ENCODE data around the gene SSX4B.
"Not testable (repeated sequence)": the region's sequence is repeated elsewhere in the genome, so short reads cannot be mapped to it uniquely, and the experiment has no call there.

- TF ChIP-seq CTCF, EP300 (IDR thresholded peaks at IDR 0.05): not testable (repeated sequence)
Observed at GRCh38 chrX:48359281-48359680, 52.5 kb downstream of the SSX4B start.

All from suprapubic skin (tissue), 3 donors.